ENCODE results near the gene MXI1. TPM values are rescaled to one million over a fixed set of nuclear protein-coding genes. Genes with fewer than 3 reads are reported as not detected.

MXI1 gene
- total RNA-seq (17.1 TPM), polyA plus RNA-seq (ENCODE audit: insufficient read depth in 1 of 8, insufficient read length in 8 of 8, low replicate concordance in 1 of 8) (10 to 100 TPM; 18.1 to 25.2 (median 20.7) TPM)
- long read RNA-seq, donor 1, partial matches to known transcripts = 0 of 3 reads
- long read RNA-seq, donor 1, other reads (novel, unspliced or antisense) = 0 of 3 reads
- long read RNA-seq, donor 2 = 0 reads
- long read RNA-seq, donor 3, transcript MXI1-201 (6 exons, 2,424 nt) = major isoform, 7 of 10 reads
- long read RNA-seq, donor 3, partial matches to known transcripts = 0 of 10 reads
- long read RNA-seq, donor 3, other reads (novel, unspliced or antisense) = 0 of 10 reads
- long read RNA-seq, donor 4, partial matches to known transcripts = 0 of 1 reads
- long read RNA-seq, donor 4, other reads (novel, unspliced or antisense) = 0 of 1 reads
- long read RNA-seq, donor 5, transcript MXI1-202 (6 exons, 3,470 nt) = major isoform, 6 of 7 reads
- long read RNA-seq, donor 5, partial matches to known transcripts = 0 of 7 reads
- long read RNA-seq, donor 5, other reads (novel, unspliced or antisense) = 0 of 7 reads
- long read RNA-seq, donor 6, partial matches to known transcripts = 6 of 11 reads
- long read RNA-seq, donor 6, other reads (novel, unspliced or antisense) = 0 of 11 reads
- long read RNA-seq, donor 7, partial matches to known transcripts = 0 of 7 reads
- long read RNA-seq, donor 7, other reads (novel, unspliced or antisense) = 0 of 7 reads
- long read RNA-seq, donor 8, transcript MXI1-202 (6 exons, 3,470 nt) = major isoform, 5 of 8 reads
- long read RNA-seq, donor 8, partial matches to known transcripts = 0 of 8 reads
- long read RNA-seq, donor 8, other reads (novel, unspliced or antisense) = 0 of 8 reads
- long read RNA-seq, donor 9, partial matches to known transcripts = 0 of 4 reads
- long read RNA-seq, donor 9, other reads (novel, unspliced or antisense) = 0 of 4 reads
- long read RNA-seq, donor 10, partial matches to known transcripts = 0 of 6 reads
- long read RNA-seq, donor 10, other reads (novel, unspliced or antisense) = 0 of 6 reads
- long read RNA-seq, donor 11, partial matches to known transcripts = 0 of 3 reads
- long read RNA-seq, donor 11, other reads (novel, unspliced or antisense) = 0 of 3 reads

GRCh38 chr10:110207011-110207804, at the start of gene MXI1:
Gene MXI1 (plus strand): TSS chr10:110207605. CDS start chr10:110207809, 204 bp downstream.
- Histone ChIP-seq H3K4me1 (ENCODE audit: control insufficient read depth, insufficient read depth, low read length) (peaks cover 13% of the 10 kb centered on the region), H3K36me3 (ENCODE audit: control insufficient read depth, insufficient read depth, low read length) (no peaks in the 10 kb centered on the region), H3K27me3 (ENCODE audit: control insufficient read depth, insufficient read depth, low read length) (peaks cover 12% of the 10 kb centered on the region), H3K9me3 (replicated peaks; ENCODE audit: control insufficient read depth, low read depth, low read length) (no peaks in the 10 kb centered on the region), H3K4me3 (ENCODE audit: low read length) (peak within 1 kb of the TSS; percentile 86), H3K27ac (ENCODE audit: low read length) (peak within 1 kb of the TSS; percentile 88)
- peak; percentile 91 for DNase-seq
- WGBS (ENCODE audit: insufficient coverage) = 2% methylated on average over 36 of the region's 37 CpGs

GRCh38 chr10:110158051-110159005, 49.1 kb upstream of the MXI1 start:
- H3K9me3 ChIP-seq (replicated peaks; ENCODE audit: control insufficient read depth, low read depth, low read length) = no peaks in the 10 kb centered on the region
- no peaks in the 10 kb centered on the region for H3K27me3 ChIP-seq (ENCODE audit: control insufficient read depth, insufficient read depth, low read length)
- WGBS (ENCODE audit: insufficient coverage) = no CpG with 5 or more reads among the region's 11 CpGs
- no peak for DNase-seq
- no peak overlapping the region for H3K27ac ChIP-seq (ENCODE audit: low read length)
- no peaks in the 10 kb centered on the region for H3K36me3 ChIP-seq (ENCODE audit: control insufficient read depth, insufficient read depth, low read length)
- H3K4me3 ChIP-seq (ENCODE audit: low read length) = no peak overlapping the region
- H3K4me1 ChIP-seq (ENCODE audit: control insufficient read depth, insufficient read depth, low read length) = no peaks in the 10 kb centered on the region

- Histone ChIP-seq H3K4me3 (ENCODE audit: low read length) (no peak overlapping the region), H3K4me1 (ENCODE audit: control insufficient read depth, insufficient read depth, low read length) (no peaks in the 10 kb centered on the region), H3K27me3 (ENCODE audit: control insufficient read depth, insufficient read depth, low read length) (peaks cover 3% of the 10 kb centered on the region), H3K27ac (ENCODE audit: low read length) (no peak overlapping the region), H3K36me3 (ENCODE audit: control insufficient read depth, insufficient read depth, low read length) (no peaks in the 10 kb centered on the region), H3K9me3 (replicated peaks; ENCODE audit: control insufficient read depth, low read depth, low read length) (no peaks in the 10 kb centered on the region)
- no peak for DNase-seq
- no CpG with 5 or more reads among the region's 4 CpGs for WGBS (ENCODE audit: insufficient coverage)
Measured at GRCh38 chr10:110160081-110160480, 47.3 kb upstream of the MXI1 start.

GRCh38 chr10:110160522-110160921, 46.9 kb upstream of the MXI1 start:
- peaks cover 4% of the 10 kb centered on the region for H3K27me3 ChIP-seq (ENCODE audit: control insufficient read depth, insufficient read depth, low read length)
- H3K36me3 ChIP-seq (ENCODE audit: control insufficient read depth, insufficient read depth, low read length) = no peaks in the 10 kb centered on the region
- H3K4me3 ChIP-seq (ENCODE audit: low read length) = no peak overlapping the region
- no peaks in the 10 kb centered on the region for H3K4me1 ChIP-seq (ENCODE audit: control insufficient read depth, insufficient read depth, low read length)
- no peak overlapping the region for H3K27ac ChIP-seq (ENCODE audit: low read length)
- DNase-seq = no peak
- H3K9me3 ChIP-seq (replicated peaks; ENCODE audit: control insufficient read depth, low read depth, low read length) = no peaks in the 10 kb centered on the region

- no peak overlapping the region for H3K27ac ChIP-seq (ENCODE audit: low read length)
- DNase-seq = no peak
- no peaks in the 10 kb centered on the region for H3K9me3 ChIP-seq (replicated peaks; ENCODE audit: control insufficient read depth, low read depth, low read length)
- no peaks in the 10 kb centered on the region for H3K36me3 ChIP-seq (ENCODE audit: control insufficient read depth, insufficient read depth, low read length)
- H3K27me3 ChIP-seq (ENCODE audit: control insufficient read depth, insufficient read depth, low read length) = peaks cover 13% of the 10 kb centered on the region
- 11% methylated on average over 4 of the region's 6 CpGs for WGBS (ENCODE audit: insufficient coverage)
- H3K4me3 ChIP-seq (ENCODE audit: low read length) = no peak overlapping the region
- no peaks in the 10 kb centered on the region for H3K4me1 ChIP-seq (ENCODE audit: control insufficient read depth, insufficient read depth, low read length)
Measured at GRCh38 chr10:110162741-110163145, 44.7 kb upstream of the MXI1 start.

- Histone ChIP-seq H3K4me3 (ENCODE audit: low read length) (no peak overlapping the region), H3K36me3 (ENCODE audit: control insufficient read depth, insufficient read depth, low read length) (no peaks in the 10 kb centered on the region), H3K4me1 (ENCODE audit: control insufficient read depth, insufficient read depth, low read length) (no peaks in the 10 kb centered on the region), H3K27me3 (ENCODE audit: control insufficient read depth, insufficient read depth, low read length) (peaks cover 18% of the 10 kb centered on the region), H3K27ac (ENCODE audit: low read length) (no peak overlapping the region), H3K9me3 (replicated peaks; ENCODE audit: control insufficient read depth, low read depth, low read length) (no peaks in the 10 kb centered on the region)
- WGBS (ENCODE audit: insufficient coverage) = no CpG with 5 or more reads among the region's 5 CpGs
- DNase-seq = no peak
Measured at GRCh38 chr10:110163192-110163773, 44.1 kb upstream of the MXI1 start.

- Histone ChIP-seq H3K27me3 (ENCODE audit: control insufficient read depth, insufficient read depth, low read length) (peaks cover 24% of the 10 kb centered on the region), H3K4me3 (ENCODE audit: low read length) (no peak overlapping the region), H3K9me3 (replicated peaks; ENCODE audit: control insufficient read depth, low read depth, low read length) (no peaks in the 10 kb centered on the region), H3K36me3 (ENCODE audit: control insufficient read depth, insufficient read depth, low read length) (no peaks in the 10 kb centered on the region), H3K27ac (ENCODE audit: low read length) (no peak overlapping the region), H3K4me1 (ENCODE audit: control insufficient read depth, insufficient read depth, low read length) (peaks cover 5% of the 10 kb centered on the region)
- DNase-seq = no peak
- WGBS (ENCODE audit: insufficient coverage) = 21% methylated on average over 2 of the region's 4 CpGs
Measured at GRCh38 chr10:110163841-110164240, 43.6 kb upstream of the MXI1 start.

GRCh38 chr10:110165239-110165638, 42.2 kb upstream of the MXI1 start:
- H3K27me3 ChIP-seq (ENCODE audit: control insufficient read depth, insufficient read depth, low read length) = peaks cover 34% of the 10 kb centered on the region

More at GRCh38 chr10:110165239-110165638, 42.2 kb upstream of the MXI1 start:
- Histone ChIP-seq H3K9me3 (replicated peaks; ENCODE audit: control insufficient read depth, low read depth, low read length) (no peaks in the 10 kb centered on the region), H3K27ac (ENCODE audit: low read length) (no peak overlapping the region), H3K4me1 (ENCODE audit: control insufficient read depth, insufficient read depth, low read length) (peaks cover 8% of the 10 kb centered on the region), H3K4me3 (ENCODE audit: low read length) (no peak overlapping the region), H3K36me3 (ENCODE audit: control insufficient read depth, insufficient read depth, low read length) (no peaks in the 10 kb centered on the region)
- DNase-seq = no peak
- 86% methylated on average over 5 of the region's 6 CpGs for WGBS (ENCODE audit: insufficient coverage)
